ENCODE measurements around the gene SOWAHC.

Gene SOWAHC

GRCh38 chr2:109616184-109616583 lies 2.0 kb downstream of the SOWAHC start:
- H3K79me2 ChIP-seq (ENCODE audit: insufficient read depth, low read length): no peaks in the 10 kb centered on the region
- H3K4me3 ChIP-seq (ENCODE audit: insufficient read depth, low read length, poor library complexity, severe bottlenecking): no peak overlapping the region

GRCh38 chr2:109619032-109619615 lies 5.0 kb downstream of the SOWAHC start:
- no peak overlapping the region for H3K9ac ChIP-seq (ENCODE audit: low read length)
- no peaks in the 10 kb centered on the region for H3K36me3 ChIP-seq (ENCODE audit: low read length)
- no peaks in the 10 kb centered on the region for H3K9me2 ChIP-seq (replicated peaks; ENCODE audit: insufficient read depth, low read length)
- no peak overlapping the region for H3K4me2 ChIP-seq (ENCODE audit: low read depth, low read length, poor library complexity, severe bottlenecking)
- no peak overlapping the region for H3K4me3 ChIP-seq (ENCODE audit: insufficient read depth, low read length, poor library complexity, severe bottlenecking)
- no peak overlapping the region for H2AFZ ChIP-seq (ENCODE audit: low read depth, low read length, severe bottlenecking)
- H3K79me2 ChIP-seq (ENCODE audit: insufficient read depth, low read length): no peaks in the 10 kb centered on the region
- TF ChIP-seq EZH2phosphoT487 (conservative IDR thresholded peaks at IDR 0.05; ENCODE audit: low read length): no peak
- no peak for TF ChIP-seq CTCF (IDR thresholded peaks at IDR 0.05; ENCODE audit: insufficient read depth, low read length, poor library complexity, severe bottlenecking)
- no peaks in the 10 kb centered on the region for H3F3A ChIP-seq (ENCODE audit: insufficient read depth)
- no peak overlapping the region for H3K27ac ChIP-seq (ENCODE audit: low read depth, low read length)
- no peaks in the 10 kb centered on the region for H4K20me1 ChIP-seq (ENCODE audit: low read depth, low read length)
- no peaks in the 10 kb centered on the region for H3K27me3 ChIP-seq (ENCODE audit: low read length)
- H3K9me3 ChIP-seq (ENCODE audit: insufficient read depth, low read length): no peaks in the 10 kb centered on the region

More at GRCh38 chr2:109616184-109616583, 2.0 kb downstream of the SOWAHC start:
- H3K27me3 ChIP-seq (ENCODE audit: low read length): no peaks in the 10 kb centered on the region
- no peaks in the 10 kb centered on the region for H4K20me1 ChIP-seq (ENCODE audit: low read depth, low read length)
- H3K27ac ChIP-seq (ENCODE audit: low read depth, low read length): no peak overlapping the region
- H3K9me3 ChIP-seq (ENCODE audit: insufficient read depth, low read length): no peaks in the 10 kb centered on the region
- TF ChIP-seq EZH2phosphoT487 (conservative IDR thresholded peaks at IDR 0.05; ENCODE audit: low read length) (no peak), CTCF (IDR thresholded peaks at IDR 0.05; ENCODE audit: insufficient read depth, low read length, poor library complexity, severe bottlenecking) (no peak)
- no peak overlapping the region for H3K9ac ChIP-seq (ENCODE audit: low read length)
- no peak overlapping the region for H3K4me2 ChIP-seq (ENCODE audit: low read depth, low read length, poor library complexity, severe bottlenecking)
- H3K9me2 ChIP-seq (replicated peaks; ENCODE audit: insufficient read depth, low read length): no peaks in the 10 kb centered on the region
- H3K36me3 ChIP-seq (ENCODE audit: low read length): no peaks in the 10 kb centered on the region
- no peak overlapping the region for H2AFZ ChIP-seq (ENCODE audit: low read depth, low read length, severe bottlenecking)
- H3F3A ChIP-seq (ENCODE audit: insufficient read depth): no peaks in the 10 kb centered on the region

GRCh38 chr2:109623297-109623696 lies 9.1 kb downstream of the SOWAHC start:
- Histone ChIP-seq H3K9ac (ENCODE audit: low read length) (no peak overlapping the region), H4K20me1 (ENCODE audit: low read depth, low read length) (no peaks in the 10 kb centered on the region), H3K36me3 (ENCODE audit: low read length) (no peaks in the 10 kb centered on the region), H3K27me3 (ENCODE audit: low read length) (no peaks in the 10 kb centered on the region), H2AFZ (ENCODE audit: low read depth, low read length, severe bottlenecking) (no peak overlapping the region), H3K9me3 (ENCODE audit: insufficient read depth, low read length) (no peaks in the 10 kb centered on the region), H3K27ac (ENCODE audit: low read depth, low read length) (no peak overlapping the region), H3F3A (ENCODE audit: insufficient read depth) (no peaks in the 10 kb centered on the region), H3K9me2 (replicated peaks; ENCODE audit: insufficient read depth, low read length) (no peaks in the 10 kb centered on the region), H3K4me3 (ENCODE audit: insufficient read depth, low read length, poor library complexity, severe bottlenecking) (no peak overlapping the region), H3K79me2 (ENCODE audit: insufficient read depth, low read length) (no peaks in the 10 kb centered on the region), H3K4me2 (ENCODE audit: low read depth, low read length, poor library complexity, severe bottlenecking) (no peak overlapping the region)
- TF ChIP-seq CTCF (IDR thresholded peaks at IDR 0.05; ENCODE audit: insufficient read depth, low read length, poor library complexity, severe bottlenecking) (no peak), EZH2phosphoT487 (conservative IDR thresholded peaks at IDR 0.05; ENCODE audit: low read length) (no peak)

All from SU-DHL-6 (cell line).